Measurements from ENCODE around the gene THAP7.

DNA sequence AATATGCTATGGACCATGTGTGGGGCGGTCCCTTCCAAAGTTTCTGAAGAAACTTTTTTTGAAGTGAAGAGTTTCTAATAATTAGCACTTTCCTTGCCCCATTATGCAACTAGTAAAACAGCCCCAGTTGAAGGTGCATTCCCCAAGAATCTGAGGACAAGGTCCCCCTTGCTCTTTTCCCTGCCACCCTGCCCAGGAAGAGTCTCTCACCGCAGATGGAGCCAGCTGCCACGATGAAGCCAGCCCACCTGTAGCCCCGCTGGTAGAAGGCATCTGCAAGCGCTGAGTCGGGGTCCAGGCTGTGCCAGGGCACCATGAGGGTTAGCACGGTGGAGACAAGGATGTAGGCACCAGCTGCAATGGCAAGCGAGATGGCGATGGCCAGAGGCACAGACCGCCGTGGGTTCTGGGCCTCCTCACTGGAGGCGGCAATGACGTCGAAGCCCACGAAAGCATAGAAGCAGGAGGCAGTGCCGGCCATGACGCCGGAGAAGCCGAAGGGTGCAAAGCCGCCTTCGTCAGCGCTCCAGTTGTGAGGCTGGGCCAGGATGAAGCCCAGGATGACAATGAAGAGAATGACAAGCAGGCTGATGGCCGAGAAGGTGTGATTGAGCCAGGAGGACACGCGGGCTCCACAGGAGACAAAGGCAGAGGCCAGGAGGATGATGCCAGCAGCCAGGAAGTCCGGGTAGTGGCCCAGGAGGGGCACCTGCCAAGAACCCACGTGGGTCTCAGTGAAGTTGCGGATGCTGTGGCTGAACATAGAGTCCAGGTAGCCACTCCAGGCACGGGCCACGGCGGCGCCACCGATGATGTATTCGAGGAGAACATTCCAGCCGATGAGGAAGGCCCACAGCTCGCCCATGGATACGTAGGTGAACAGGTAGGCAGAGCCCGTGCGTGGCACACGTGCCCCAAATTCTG, 29.0 kb upstream of the THAP7 start:
- no peak for TF ChIP-seq POLR2AphosphoS2 (IDR thresholded peaks at IDR 0.05; ENCODE audit: low read length)
- TF ChIP-seq ZNF764 (CRISPR knock-in tag; IDR thresholded peaks at IDR 0.05; ENCODE audit: low read depth), result peak; percentile 10; the same call in 1 of the 2 replicates
